HG03378 (cell line): ENCODE results near the gene L3MBTL3.
A peak's percentile ranks its signal among the peaks of the same experiment; 100 is the strongest.
"Not testable (repeated sequence)": the region's sequence is repeated elsewhere in the genome, so short reads cannot be mapped to it uniquely, and the experiment has no call there.

Experiments used
- ATAC-seq: cut with Tn5 transposase; IDR thresholded peaks from one replicate; pipeline ENCODE4 v1.9.1; 2021; ENCODE audit warnings: mild to moderate bottlenecking, moderate library complexity; ENCODE audit not compliant: unreplicated experiment

Gene L3MBTL3

DNA sequence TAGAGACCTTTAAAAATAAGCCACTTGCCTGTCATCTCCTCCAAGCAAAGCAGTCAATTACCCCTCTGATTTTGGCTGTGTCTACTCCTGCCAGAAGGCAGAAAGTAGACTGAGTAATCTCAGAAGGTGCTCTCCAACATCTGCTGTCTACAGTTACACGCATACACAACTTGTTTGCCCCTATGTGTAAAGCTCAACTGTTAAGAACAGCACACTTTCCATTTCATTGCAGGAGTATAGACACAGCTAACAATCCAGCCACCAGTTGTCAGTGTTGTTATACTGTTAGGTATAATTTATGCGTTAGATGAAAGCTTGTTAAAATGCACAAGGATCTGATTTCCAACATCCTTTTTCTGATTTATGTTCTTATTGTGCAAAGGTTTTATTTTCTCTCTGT lies 116.2 kb downstream of the L3MBTL3 start:
- no peak for ATAC-seq

GRCh38 chr6:130136798-130137197 lies 118.4 kb downstream of the L3MBTL3 start:
- ATAC-seq, result no peak

DNA sequence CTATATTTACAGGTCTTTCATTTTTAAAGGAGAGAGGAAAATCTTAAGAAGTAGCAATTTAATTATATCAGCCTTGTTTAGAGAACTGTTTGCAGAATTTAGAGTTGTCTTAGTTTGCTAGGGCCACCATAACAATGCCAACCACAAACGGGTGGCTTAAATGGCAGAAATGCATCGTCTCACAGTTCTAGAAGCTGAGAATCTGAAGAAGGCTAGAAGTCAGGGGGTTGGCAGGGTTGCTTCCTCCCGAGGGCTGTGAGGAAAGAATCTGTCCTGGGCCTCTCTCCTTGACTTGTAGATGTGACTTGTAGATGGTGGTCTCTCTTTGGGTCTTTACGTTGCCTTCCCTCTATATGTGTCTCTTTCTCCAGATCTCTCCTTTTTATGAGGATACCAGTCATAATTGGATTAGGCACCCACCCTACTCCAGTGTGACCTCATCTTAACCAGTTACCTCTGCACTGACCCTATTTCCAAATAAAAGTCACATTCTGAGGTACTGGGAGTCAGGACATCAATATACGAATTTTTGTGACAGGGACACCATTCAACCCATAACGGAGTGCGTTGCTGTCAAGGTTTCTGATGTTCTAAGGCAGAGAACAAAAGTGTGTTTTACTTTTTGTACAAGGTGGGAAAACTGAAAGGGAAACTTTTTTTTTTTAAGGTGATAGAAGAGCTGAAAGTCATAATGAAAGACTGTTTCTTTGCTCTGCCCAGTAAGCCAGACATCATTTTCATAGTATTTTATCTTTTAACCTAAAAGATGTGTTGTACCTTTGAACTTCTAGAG lies 119.9 kb downstream of the L3MBTL3 start:
- peak; percentile 68 for ATAC-seq

GRCh38 chr6:130138909-130139242 lies 120.5 kb downstream of the L3MBTL3 start:
- peak; percentile 40 for ATAC-seq

DNA sequence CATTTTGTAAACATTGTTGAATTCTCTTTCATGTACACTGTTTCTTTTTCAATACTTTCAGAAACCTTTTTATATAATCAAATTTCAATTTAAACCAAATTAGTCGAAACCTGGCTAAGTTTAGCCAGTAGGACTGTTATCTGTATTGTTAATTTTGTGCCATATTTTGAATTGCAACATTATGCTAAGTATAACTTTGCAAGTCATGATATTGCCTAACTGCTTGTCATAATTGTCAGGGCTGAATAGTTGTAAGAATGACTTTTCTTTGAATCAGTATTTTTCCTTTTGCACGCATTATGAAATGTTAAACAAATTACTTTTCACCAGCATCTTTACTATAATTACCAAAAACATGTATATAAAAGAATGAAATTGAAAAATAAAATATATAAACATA lies 121.7 kb downstream of the L3MBTL3 start:
- ATAC-seq, result no peak

DNA sequence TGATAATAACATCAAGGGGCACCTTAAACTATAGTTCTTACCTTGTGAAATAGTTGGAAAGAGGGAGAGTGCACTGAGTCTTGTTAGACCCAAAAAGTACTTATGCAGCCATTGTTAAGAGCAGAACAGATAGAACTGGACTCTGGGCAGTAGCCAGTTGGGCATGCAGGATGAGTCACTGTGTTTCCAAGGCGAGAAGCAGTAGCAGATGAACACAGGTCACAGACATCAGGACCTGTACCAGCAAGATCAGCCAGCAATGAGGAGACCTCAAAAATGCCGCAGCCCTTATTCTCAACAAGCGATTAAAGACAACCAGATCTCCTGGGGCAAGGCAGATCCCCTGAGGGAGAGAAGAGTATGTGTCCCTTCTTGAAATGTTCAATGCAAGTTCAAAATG lies 125.3 kb downstream of the L3MBTL3 start:
- ATAC-seq, result no peak

- no peak for ATAC-seq
Measured at GRCh38 chr6:130147111-130147510, 128.7 kb downstream of the L3MBTL3 start.

GRCh38 chr6:130148181-130148580 lies 129.8 kb downstream of the L3MBTL3 start:
- no peak for ATAC-seq

DNA sequence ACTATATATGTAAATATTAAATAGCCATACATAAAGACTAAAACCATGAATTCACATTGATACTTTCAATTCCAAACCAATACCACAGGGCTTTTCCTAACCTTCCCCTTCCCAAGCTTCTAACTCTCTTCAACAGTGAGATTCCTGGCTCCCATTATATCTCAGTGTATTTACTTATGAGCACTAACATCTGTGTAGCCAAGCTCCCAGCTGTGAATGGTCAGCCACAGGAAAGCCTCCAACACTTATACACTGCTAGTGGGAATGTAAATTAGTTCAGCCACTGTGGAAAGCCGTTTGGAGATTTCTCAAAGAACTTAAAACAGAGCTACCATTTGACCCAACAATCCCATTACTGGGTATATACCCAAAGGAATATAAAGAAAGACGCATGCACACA lies 130.6 kb downstream of the L3MBTL3 start:
- ATAC-seq, result not testable (repeated sequence)

GRCh38 chr6:130150906-130151305 lies 132.5 kb downstream of the L3MBTL3 start:
- no peak for ATAC-seq

- ATAC-seq, result no peak
Measured at GRCh38 chr6:130152908-130153510, 134.6 kb downstream of the L3MBTL3 start.

DNA sequence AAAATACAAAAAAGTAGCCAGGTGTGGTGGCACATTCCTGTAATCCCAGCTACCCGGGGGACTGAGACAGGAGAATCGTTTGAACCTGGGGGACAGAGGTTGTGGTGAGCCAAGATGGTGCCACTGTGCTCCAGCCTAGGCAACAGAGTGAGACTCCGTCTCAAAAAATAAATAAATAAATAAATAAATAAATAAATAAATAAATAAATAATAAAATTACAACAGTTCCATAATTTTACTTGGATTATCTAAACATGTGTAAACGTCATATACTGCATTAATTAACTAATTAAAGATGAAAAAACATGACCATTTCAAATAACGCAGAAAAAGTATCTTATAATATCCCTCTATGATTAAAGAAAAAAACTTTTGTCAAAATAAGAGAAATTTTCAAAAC lies 138.5 kb downstream of the L3MBTL3 start:
- ATAC-seq, result no peak

- ATAC-seq, result no peak
Measured at GRCh38 chr6:130158056-130158455, 139.7 kb downstream of the L3MBTL3 start.

DNA sequence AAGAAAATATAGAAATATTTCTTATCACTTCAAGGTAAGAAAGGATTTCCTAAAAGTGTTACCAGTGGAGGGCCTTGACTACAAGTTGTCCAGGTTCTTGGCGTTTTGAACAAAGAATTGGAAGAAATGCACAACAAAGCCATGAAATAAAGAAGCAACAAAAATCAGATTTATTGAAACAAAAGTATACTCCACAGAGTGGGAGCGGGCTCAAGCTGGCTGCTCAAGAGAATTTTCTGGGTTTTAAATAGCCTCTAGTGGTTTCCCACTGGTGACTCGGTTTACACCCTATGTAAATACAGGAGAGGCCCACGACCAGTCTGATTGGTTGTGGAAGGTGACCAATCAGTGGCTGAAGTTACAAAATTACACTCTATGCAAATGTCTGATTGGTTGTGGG lies 140.2 kb downstream of the L3MBTL3 start:
- no peak for ATAC-seq

DNA sequence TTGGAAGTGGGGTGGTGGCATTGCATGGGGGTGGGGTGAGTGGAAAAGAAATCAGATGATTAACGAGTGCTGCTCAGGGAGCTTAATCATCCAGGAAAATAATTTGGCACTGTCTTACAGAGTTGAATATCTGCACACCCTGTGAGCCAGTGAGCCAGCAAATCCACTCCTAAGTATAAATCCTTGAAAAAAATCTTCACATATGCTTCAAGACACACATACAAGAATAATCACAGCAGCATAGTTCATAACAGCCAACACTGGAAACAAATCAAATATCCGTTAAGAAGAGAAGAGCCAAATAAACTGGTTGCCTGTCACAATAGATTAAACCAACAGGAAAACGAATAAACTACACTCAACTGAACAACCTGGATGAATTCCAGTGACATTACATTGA lies 141.6 kb downstream of the L3MBTL3 start:
- ATAC-seq, result no peak

DNA sequence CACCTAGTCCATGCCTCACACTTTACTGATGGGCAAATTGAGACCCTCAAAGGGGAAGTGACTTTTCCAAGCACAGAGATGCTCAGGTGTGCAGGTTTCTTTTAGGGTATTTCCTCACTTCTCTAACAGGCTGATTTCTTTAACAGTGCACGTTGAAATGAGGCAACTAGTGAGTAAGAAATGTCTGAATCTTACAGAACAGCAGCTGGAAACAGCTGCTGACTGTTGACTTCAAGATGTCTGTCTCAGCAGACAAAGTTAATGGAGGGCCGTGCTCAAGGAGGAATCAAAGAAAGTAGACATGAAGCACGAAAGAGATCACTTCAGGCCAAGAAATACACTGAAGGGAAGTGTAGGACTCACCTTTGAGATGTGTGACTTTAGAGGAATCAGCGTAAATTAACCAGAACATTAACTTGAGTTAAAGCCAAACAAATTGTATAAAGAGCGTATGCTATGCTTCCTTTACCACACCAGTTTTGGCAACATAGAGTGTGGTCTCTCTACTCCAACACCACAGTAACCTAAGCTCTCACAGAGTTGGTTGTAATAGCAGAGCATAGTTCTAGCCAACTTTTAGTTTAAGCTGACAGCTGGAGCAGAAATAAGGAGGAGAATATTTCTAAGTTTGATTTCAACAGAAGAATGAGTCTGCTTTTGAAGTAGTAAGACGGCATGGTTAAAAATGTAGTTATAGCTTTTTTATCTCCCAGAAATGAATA lies 143.5 kb downstream of the L3MBTL3 start:
- ATAC-seq, result no peak

GRCh38 chr6:130162421-130162820 lies 144.0 kb downstream of the L3MBTL3 start:
- no peak for ATAC-seq

- no peak for ATAC-seq
Measured at GRCh38 chr6:130163266-130163665, 144.9 kb downstream of the L3MBTL3 start.

DNA sequence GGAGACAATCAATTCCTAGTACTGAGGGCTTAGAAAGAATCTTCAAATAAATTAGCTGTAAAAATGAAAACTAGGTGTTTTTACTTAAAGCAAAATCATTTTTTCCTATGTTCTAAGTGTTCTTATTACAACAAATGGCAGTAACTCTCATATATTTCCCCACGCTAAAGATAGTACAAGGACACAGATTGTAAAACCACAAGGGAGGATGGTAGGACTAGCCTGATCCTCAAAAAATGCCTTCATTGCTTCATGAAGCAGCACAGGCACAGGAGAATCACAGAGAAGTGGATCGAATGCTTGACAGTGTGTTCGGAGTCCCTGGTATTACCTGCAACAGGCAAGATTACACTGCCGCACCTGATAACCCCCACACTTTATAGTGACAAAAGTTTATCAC lies 145.9 kb downstream of the L3MBTL3 start:
- no peak for ATAC-seq

- ATAC-seq, result no peak
Measured at GRCh38 chr6:130167655-130168054, 149.3 kb downstream of the L3MBTL3 start.

GRCh38 chr6:130170160-130170559 lies 151.8 kb downstream of the L3MBTL3 start:
- ATAC-seq, result not testable (repeated sequence)

DNA sequence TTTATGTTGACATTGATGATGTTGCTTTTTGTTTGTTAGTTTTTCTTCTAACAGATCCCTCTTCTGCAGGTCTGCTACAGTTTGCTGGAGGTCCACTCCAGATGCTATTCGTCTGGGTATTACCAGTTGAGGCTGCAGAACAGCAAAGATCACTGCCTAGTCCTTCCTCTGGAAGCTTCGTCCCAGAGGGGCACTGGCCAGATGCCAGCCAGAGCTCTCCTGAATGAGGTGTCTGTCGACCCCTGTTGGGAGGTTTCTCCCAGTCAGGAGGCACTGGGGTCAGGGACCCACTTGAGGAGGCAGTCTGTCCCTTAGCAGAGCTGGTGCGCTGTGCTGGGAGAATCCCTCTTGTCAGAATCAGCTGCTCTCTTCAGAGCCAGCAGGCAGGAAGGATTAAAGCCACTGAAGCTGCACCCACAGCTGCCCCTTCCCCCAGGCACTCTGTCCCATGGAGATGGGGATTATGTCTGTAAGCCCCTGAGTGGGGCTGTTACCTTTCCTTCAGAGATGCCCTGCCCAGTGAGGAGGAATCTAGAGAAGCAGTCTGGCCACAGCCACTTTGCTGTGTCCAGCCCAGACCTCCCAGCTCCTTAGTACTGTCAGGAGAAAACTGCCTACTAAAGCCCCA lies 155.1 kb downstream of the L3MBTL3 start:
- not testable (repeated sequence) for ATAC-seq
